ENCODE data around the gene MED26. TPM values are rescaled to one million over a fixed set of nuclear protein-coding genes. Genes with fewer than 3 reads are reported as not detected.

Gene MED26
- total RNA-seq, 4 donors from 2014 or later: 5.4 to 13.9 (median 8.9) TPM

GRCh38 chr19:16628984-16629691 lies 1.1 kb upstream of the MED26 start:
- H3K36me3 ChIP-seq: peaks cover 0 to 33% (median 0%) of the 10 kb centered on the region in 3 donors
- H3K27ac ChIP-seq: peak overlapping the region; percentile 94 to 99 (median 98)

GRCh38 chr19:16627928-16628182 lies 149 bp downstream of the MED26 start:
- DNase-seq: no peak
- peaks cover 0 to 34% (median 0%) of the 10 kb centered on the region in 3 donors for H3K36me3 ChIP-seq
- no peaks in the 10 kb centered on the region for H3K9me3 ChIP-seq
- TF ChIP-seq CTCF (IDR thresholded peaks at IDR 0.05) (peak in 1 of 6 experiments; percentile 19), POLR2A (IDR thresholded peaks at IDR 0.05) (no peak)
- H3K4me3 ChIP-seq: peak overlapping the region; percentile 69 to 99 (median 88)
- no peaks in the 10 kb centered on the region for H3K27me3 ChIP-seq
- peaks cover 0 to 31% (median 11%) of the 10 kb centered on the region in 4 donors for H3K4me1 ChIP-seq
- peak overlapping the region; percentile 89 to 99 (median 98) for H3K27ac ChIP-seq

More at GRCh38 chr19:16628984-16629691, 1.1 kb upstream of the MED26 start:
- Histone ChIP-seq H3K4me3 (peak overlapping the region; percentile 69 to 99 (median 88)), H3K9me3 (no peaks in the 10 kb centered on the region), H3K27me3 (no peaks in the 10 kb centered on the region), H3K4me1 (peaks cover 0 to 31% (median 11%) of the 10 kb centered on the region in 4 donors)
- peak in 1 of 3 donors; percentile 62 for DNase-seq
- TF ChIP-seq POLR2A (IDR thresholded peaks at IDR 0.05) (no peak), CTCF (IDR thresholded peaks at IDR 0.05) (no peak)

GRCh38 chr19:16627193-16627927 lies 644 bp downstream of the MED26 start:
- no peak for TF ChIP-seq CTCF (IDR thresholded peaks at IDR 0.05)
- no peak for TF ChIP-seq POLR2A (IDR thresholded peaks at IDR 0.05)
- no peaks in the 10 kb centered on the region for H3K27me3 ChIP-seq
- peak in 1 of 3 donors; percentile 56 for DNase-seq
- H3K4me1 ChIP-seq: peaks cover 0 to 31% (median 11%) of the 10 kb centered on the region in 4 donors
- peaks cover 0 to 29% (median 0%) of the 10 kb centered on the region in 3 donors for H3K36me3 ChIP-seq
- H3K4me3 ChIP-seq: peak overlapping the region; percentile 69 to 99 (median 88)
- H3K9me3 ChIP-seq: no peaks in the 10 kb centered on the region
- peak overlapping the region; percentile 89 to 99 (median 98) for H3K27ac ChIP-seq

- Histone ChIP-seq H3K4me1 (peaks cover 0 to 31% (median 11%) of the 10 kb centered on the region in 4 donors), H3K36me3 (peaks cover 0 to 28% (median 0%) of the 10 kb centered on the region in 3 donors), H3K4me3 (peak overlapping the region; percentile 69 to 99 (median 88)), H3K27ac (peak overlapping the region; percentile 89 to 99 (median 98)), H3K27me3 (no peaks in the 10 kb centered on the region), H3K9me3 (no peaks in the 10 kb centered on the region)
- DNase-seq: no peak
- TF ChIP-seq POLR2A (IDR thresholded peaks at IDR 0.05) (no peak), CTCF (IDR thresholded peaks at IDR 0.05) (no peak)
Measured at GRCh38 chr19:16626796-16627192, 1.2 kb downstream of the MED26 start.

- no peak overlapping the region for H3K4me3 ChIP-seq
- H3K9me3 ChIP-seq: no peaks in the 10 kb centered on the region
- H3K27me3 ChIP-seq: no peaks in the 10 kb centered on the region
- H3K4me1 ChIP-seq: peaks cover 0 to 42% (median 11%) of the 10 kb centered on the region in 4 donors
- no peak overlapping the region for H3K27ac ChIP-seq
- TF ChIP-seq CTCF (IDR thresholded peaks at IDR 0.05) (no peak), POLR2A (IDR thresholded peaks at IDR 0.05) (no peak)
- peaks cover 0 to 19% (median 0%) of the 10 kb centered on the region in 3 donors for H3K36me3 ChIP-seq
- DNase-seq: no peak
Measured at GRCh38 chr19:16625163-16625958, 2.6 kb downstream of the MED26 start.
